Measurements from ENCODE around the gene PRLR.

Gene PRLR

DNA sequence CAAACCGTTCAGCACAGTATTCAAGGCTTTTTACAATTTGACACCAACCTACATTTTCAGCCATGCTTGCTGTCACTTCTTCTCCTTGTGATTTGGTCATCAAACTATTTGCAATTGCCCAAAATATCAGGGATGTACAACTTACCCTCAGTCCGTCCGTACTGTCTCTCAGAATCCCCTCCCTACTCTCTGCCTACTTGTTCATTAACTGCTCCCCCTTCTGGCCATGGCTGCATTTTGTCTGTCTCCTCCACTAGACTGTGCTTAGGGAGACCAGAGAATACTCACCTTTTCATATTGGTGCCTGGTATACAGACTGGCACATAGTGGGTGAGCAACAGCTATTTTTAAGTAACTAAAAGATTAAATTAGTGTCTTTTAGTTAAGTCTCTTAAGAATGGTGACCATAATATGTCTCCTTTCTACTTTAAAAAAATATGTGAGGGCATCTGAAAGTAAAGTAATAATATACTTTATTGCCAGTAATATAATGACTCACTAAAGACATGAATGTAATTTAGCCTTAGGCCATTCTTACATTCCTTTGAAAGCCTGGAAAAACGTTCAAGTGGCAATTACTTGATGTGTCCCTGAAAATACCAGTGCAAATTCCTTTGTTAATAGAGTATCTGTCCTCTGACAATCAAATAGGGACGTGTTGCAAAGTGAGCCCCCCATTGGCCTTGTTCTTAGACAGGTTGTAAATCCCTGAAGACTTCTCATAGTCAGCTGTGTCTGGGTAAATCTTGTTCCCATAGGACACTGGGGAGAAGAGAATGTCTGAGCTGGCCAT is 27.8 kb downstream of the PRLR start:
- TF ChIP-seq, protein P1, sequence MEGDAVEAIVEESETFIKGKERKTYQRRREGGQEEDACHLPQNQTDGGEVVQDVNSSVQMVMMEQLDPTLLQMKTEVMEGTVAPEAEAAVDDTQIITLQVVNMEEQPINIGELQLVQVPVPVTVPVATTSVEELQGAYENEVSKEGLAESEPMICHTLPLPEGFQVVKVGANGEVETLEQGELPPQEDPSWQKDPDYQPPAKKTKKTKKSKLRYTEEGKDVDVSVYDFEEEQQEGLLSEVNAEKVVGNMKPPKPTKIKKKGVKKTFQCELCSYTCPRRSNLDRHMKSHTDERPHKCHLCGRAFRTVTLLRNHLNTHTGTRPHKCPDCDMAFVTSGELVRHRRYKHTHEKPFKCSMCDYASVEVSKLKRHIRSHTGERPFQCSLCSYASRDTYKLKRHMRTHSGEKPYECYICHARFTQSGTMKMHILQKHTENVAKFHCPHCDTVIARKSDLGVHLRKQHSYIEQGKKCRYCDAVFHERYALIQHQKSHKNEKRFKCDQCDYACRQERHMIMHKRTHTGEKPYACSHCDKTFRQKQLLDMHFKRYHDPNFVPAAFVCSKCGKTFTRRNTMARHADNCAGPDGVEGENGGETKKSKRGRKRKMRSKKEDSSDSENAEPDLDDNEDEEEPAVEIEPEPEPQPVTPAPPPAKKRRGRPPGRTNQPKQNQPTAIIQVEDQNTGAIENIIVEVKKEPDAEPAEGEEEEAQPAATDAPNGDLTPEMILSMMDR (IDR thresholded peaks at IDR 0.05; ENCODE audit: borderline replicate concordance, extremely low read depth, low read length, poor library complexity, severe bottlenecking), result peak; percentile 68
- TF ChIP-seq EZH2 (IDR thresholded peaks at IDR 0.05; ENCODE audit: borderline replicate concordance, low read depth, low read length, severe bottlenecking), result no peak
- DNase-seq, result peak; percentile 59
- H3K36me3 ChIP-seq (ENCODE audit: insufficient read depth, low read length), result no peaks in the 10 kb centered on the region
- H4K20me1 ChIP-seq (ENCODE audit: insufficient read depth, low read length), result no peaks in the 10 kb centered on the region
- H3K9me3 ChIP-seq (ENCODE audit: insufficient read depth, low read length, severe bottlenecking), result no peaks in the 10 kb centered on the region
- H3K79me2 ChIP-seq (ENCODE audit: insufficient read depth, low read length), result no peaks in the 10 kb centered on the region
- no peaks in the 10 kb centered on the region for H3K4me1 ChIP-seq (ENCODE audit: insufficient read depth, low read length)
- H3K4me3 ChIP-seq (ENCODE audit: low read depth in 1 of 2, low read length in 2 of 2), result no peak overlapping the region
- H3K27me3 ChIP-seq (ENCODE audit: insufficient read depth, low read length, poor library complexity), result peaks cover 13% of the 10 kb centered on the region
- peak; percentile 85 for ATAC-seq (ENCODE audit: insufficient read depth, low read depth)
- H3K27ac ChIP-seq (ENCODE audit: low read length), result no peak overlapping the region
- H3K9ac ChIP-seq (ENCODE audit: low read depth, low read length), result no peak overlapping the region
- no peak overlapping the region for H2AFZ ChIP-seq (ENCODE audit: low read depth, low read length)
- no peak overlapping the region for H3K4me2 ChIP-seq (ENCODE audit: insufficient read depth, low read length)

DNA sequence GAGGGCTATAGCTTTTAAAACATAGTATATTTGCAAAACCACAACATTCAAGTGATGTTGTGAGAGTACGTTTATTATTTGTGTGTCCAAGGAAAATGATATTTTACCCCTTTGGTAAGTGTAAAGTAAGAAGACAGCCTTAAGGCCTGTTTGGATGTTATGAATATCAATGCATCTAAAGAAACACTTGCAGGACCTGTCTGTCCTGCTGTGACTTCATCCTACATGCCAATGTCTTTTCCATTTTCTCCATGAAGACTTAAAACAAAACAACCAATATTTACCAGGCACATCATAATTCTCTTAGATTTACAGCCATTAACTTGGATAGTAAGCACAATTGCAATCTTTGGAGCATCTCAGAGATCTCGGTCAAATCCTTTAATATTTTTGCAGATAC is 29.0 kb downstream of the PRLR start:
- H3K4me1 ChIP-seq (ENCODE audit: insufficient read depth, low read length), result no peaks in the 10 kb centered on the region
- TF ChIP-seq, protein P1 (IDR thresholded peaks at IDR 0.05; ENCODE audit: borderline replicate concordance, extremely low read depth, low read length, poor library complexity, severe bottlenecking), result no peak

GRCh38 chr5:35199886-35200285 is 30.4 kb downstream of the PRLR start:
- ATAC-seq (ENCODE audit: insufficient read depth, low read depth) (no peak), DNase-seq (no peak)
- no peak overlapping the region for H3K9ac ChIP-seq (ENCODE audit: low read depth, low read length)
- no peak overlapping the region for H3K27ac ChIP-seq (ENCODE audit: low read length)
- no peak for TF ChIP-seq EZH2 (IDR thresholded peaks at IDR 0.05; ENCODE audit: borderline replicate concordance, low read depth, low read length, severe bottlenecking)
- TF ChIP-seq, protein P1 (IDR thresholded peaks at IDR 0.05; ENCODE audit: borderline replicate concordance, extremely low read depth, low read length, poor library complexity, severe bottlenecking), result no peak
- no peak overlapping the region for H3K4me3 ChIP-seq (ENCODE audit: low read depth in 1 of 2, low read length in 2 of 2)
- H4K20me1 ChIP-seq (ENCODE audit: insufficient read depth, low read length), result no peaks in the 10 kb centered on the region
- no peaks in the 10 kb centered on the region for H3K4me1 ChIP-seq (ENCODE audit: insufficient read depth, low read length)
- peaks cover 21% of the 10 kb centered on the region for H3K27me3 ChIP-seq (ENCODE audit: insufficient read depth, low read length, poor library complexity)
- H3K9me3 ChIP-seq (ENCODE audit: insufficient read depth, low read length, severe bottlenecking), result no peaks in the 10 kb centered on the region
- no peaks in the 10 kb centered on the region for H3K79me2 ChIP-seq (ENCODE audit: insufficient read depth, low read length)
- H2AFZ ChIP-seq (ENCODE audit: low read depth, low read length), result no peak overlapping the region
- H3K4me2 ChIP-seq (ENCODE audit: insufficient read depth, low read length), result no peak overlapping the region
- no peaks in the 10 kb centered on the region for H3K36me3 ChIP-seq (ENCODE audit: insufficient read depth, low read length)

More for the DNA sequence above, 29.0 kb downstream of the PRLR start:
- Histone ChIP-seq H3K4me3 (ENCODE audit: low read depth in 1 of 2, low read length in 2 of 2) (no peak overlapping the region), H2AFZ (ENCODE audit: low read depth, low read length) (no peak overlapping the region), H3K27ac (ENCODE audit: low read length) (no peak overlapping the region), H3K27me3 (ENCODE audit: insufficient read depth, low read length, poor library complexity) (peaks cover 18% of the 10 kb centered on the region), H4K20me1 (ENCODE audit: insufficient read depth, low read length) (no peaks in the 10 kb centered on the region), H3K4me2 (ENCODE audit: insufficient read depth, low read length) (no peak overlapping the region), H3K9ac (ENCODE audit: low read depth, low read length) (no peak overlapping the region), H3K9me3 (ENCODE audit: insufficient read depth, low read length, severe bottlenecking) (no peaks in the 10 kb centered on the region), H3K79me2 (ENCODE audit: insufficient read depth, low read length) (no peaks in the 10 kb centered on the region), H3K36me3 (ENCODE audit: insufficient read depth, low read length) (no peaks in the 10 kb centered on the region)
- DNase-seq (no peak), ATAC-seq (ENCODE audit: insufficient read depth, low read depth) (no peak)
